ENCODE measurements around the gene ERMP1. TPM values are rescaled to one million over a fixed set of nuclear protein-coding genes. Genes with fewer than 3 reads are reported as not detected.

The ERMP1 gene
- total RNA-seq = 17.6 and 27.6 TPM in 2 replicates

GRCh38 chr9:5832538-5833529, at the start of gene ERMP1:
TSS of gene ERMP1 (minus strand) at chr9:5833117. CDS start at chr9:5833027, 90 bp downstream.

Other genes with a start within 250 kb of the ERMP1 start
- gene RIC1, start 204.0 kb downstream of the ERMP1 start, total RNA-seq = 42.3 and 51.5 TPM in 2 replicates
- not detected in 2 replicates for gene MLANA, start 57.8 kb upstream of the ERMP1 start, total RNA-seq
- 33.4 and 43.3 TPM in 2 replicates for gene RANBP6, start 182.5 kb upstream of the ERMP1 start, total RNA-seq